ENCODE measurements around the gene RPL13A.

RPL13A gene

GRCh38 chr19:49486232-49486631 is 1.2 kb upstream of the RPL13A start:
- DNase-seq (ENCODE audit: low read depth), result no peak

GRCh38 chr19:49486710-49487276 is 615 bp upstream of the RPL13A start:
- DNase-seq (ENCODE audit: low read depth), result no peak

GRCh38 chr19:49488046-49488862 is 846 bp downstream of the RPL13A start:
- no peak for DNase-seq (ENCODE audit: low read depth)

- no peak for DNase-seq (ENCODE audit: low read depth)
These were observed 1.6 kb downstream of the RPL13A start for GRCh38 chr19:49488863-49489537.

- no peak for DNase-seq (ENCODE audit: low read depth)
These were observed 2.3 kb downstream of the RPL13A start for GRCh38 chr19:49489601-49490167.

- no peak for DNase-seq (ENCODE audit: low read depth)
These were observed 3.0 kb downstream of the RPL13A start for GRCh38 chr19:49490287-49491029.

GRCh38 chr19:49491030-49491803 is 3.8 kb downstream of the RPL13A start:
- no peak for DNase-seq (ENCODE audit: low read depth)

GRCh38 chr19:49491804-49492572 is 4.6 kb downstream of the RPL13A start:
- DNase-seq (ENCODE audit: low read depth), result no peak

GRCh38 chr19:49492573-49493405 is 5.4 kb downstream of the RPL13A start:
- DNase-seq (ENCODE audit: low read depth), result no peak

- no peak for DNase-seq (ENCODE audit: low read depth)
These were observed 9.2 kb downstream of the RPL13A start for GRCh38 chr19:49496574-49497008.

GRCh38 chr19:49497047-49497788 is 9.8 kb downstream of the RPL13A start:
- DNase-seq (ENCODE audit: low read depth), result peak; percentile 40

- no peak for DNase-seq (ENCODE audit: low read depth)
These were observed 10.3 kb downstream of the RPL13A start for GRCh38 chr19:49497789-49498103.

GRCh38 chr19:49498475-49498874 is 11.1 kb downstream of the RPL13A start:
- no peak for DNase-seq (ENCODE audit: low read depth)

GRCh38 chr19:49499030-49499670 is 11.7 kb downstream of the RPL13A start:
- DNase-seq (ENCODE audit: low read depth), result no peak

GRCh38 chr19:49502866-49503581 is 15.6 kb downstream of the RPL13A start:
- DNase-seq (ENCODE audit: low read depth), result peak; percentile 78

GRCh38 chr19:49503582-49503962 is 16.2 kb downstream of the RPL13A start:
- no peak for DNase-seq (ENCODE audit: low read depth)

- no peak for DNase-seq (ENCODE audit: low read depth)
These were observed 19.2 kb downstream of the RPL13A start for GRCh38 chr19:49506575-49507105.
